LNCaP clone FGC (cell line): ENCODE results near the gene FLT3LG.
A peak's percentile ranks its signal among the peaks of the same experiment; 100 is the strongest.

Source experiments
- DNase-seq: peaks from one replicate; pipeline ENCODE4 v3.0.0-alpha.2; 2011; ENCODE audit warnings: low read depth
- H3K4me3 ChIP-seq: 2 replicates; pipeline ENCODE4 v1.5.1; 2011; ENCODE audit warnings: mild to moderate bottlenecking, low read depth, low read length, control low read depth
- TF ChIP-seq, protein P1 (sequence below): IDR thresholded peaks from 2 replicates; pipeline ENCODE4 v1.5.1; 2012; ENCODE audit warnings: mild to moderate bottlenecking; ENCODE audit not compliant: control insufficient read depth, insufficient read depth; ENCODE audit errors: extremely low read depth

FLT3LG gene

GRCh38 chr19:49490287-49491029 lies 16.4 kb downstream of the FLT3LG start:
- TF ChIP-seq, protein P1, sequence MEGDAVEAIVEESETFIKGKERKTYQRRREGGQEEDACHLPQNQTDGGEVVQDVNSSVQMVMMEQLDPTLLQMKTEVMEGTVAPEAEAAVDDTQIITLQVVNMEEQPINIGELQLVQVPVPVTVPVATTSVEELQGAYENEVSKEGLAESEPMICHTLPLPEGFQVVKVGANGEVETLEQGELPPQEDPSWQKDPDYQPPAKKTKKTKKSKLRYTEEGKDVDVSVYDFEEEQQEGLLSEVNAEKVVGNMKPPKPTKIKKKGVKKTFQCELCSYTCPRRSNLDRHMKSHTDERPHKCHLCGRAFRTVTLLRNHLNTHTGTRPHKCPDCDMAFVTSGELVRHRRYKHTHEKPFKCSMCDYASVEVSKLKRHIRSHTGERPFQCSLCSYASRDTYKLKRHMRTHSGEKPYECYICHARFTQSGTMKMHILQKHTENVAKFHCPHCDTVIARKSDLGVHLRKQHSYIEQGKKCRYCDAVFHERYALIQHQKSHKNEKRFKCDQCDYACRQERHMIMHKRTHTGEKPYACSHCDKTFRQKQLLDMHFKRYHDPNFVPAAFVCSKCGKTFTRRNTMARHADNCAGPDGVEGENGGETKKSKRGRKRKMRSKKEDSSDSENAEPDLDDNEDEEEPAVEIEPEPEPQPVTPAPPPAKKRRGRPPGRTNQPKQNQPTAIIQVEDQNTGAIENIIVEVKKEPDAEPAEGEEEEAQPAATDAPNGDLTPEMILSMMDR = no peak
- H3K4me3 ChIP-seq = peak overlapping the region; percentile 71
- no peak for DNase-seq

- DNase-seq = no peak
- no peak overlapping the region for H3K4me3 ChIP-seq
- TF ChIP-seq, protein P1 = no peak
Measured at GRCh38 chr19:49491030-49491803, 17.2 kb downstream of the FLT3LG start.

- DNase-seq = no peak
- TF ChIP-seq, protein P1 = no peak
- no peak overlapping the region for H3K4me3 ChIP-seq
Measured at GRCh38 chr19:49491804-49492572, 18.0 kb downstream of the FLT3LG start.

DNA sequence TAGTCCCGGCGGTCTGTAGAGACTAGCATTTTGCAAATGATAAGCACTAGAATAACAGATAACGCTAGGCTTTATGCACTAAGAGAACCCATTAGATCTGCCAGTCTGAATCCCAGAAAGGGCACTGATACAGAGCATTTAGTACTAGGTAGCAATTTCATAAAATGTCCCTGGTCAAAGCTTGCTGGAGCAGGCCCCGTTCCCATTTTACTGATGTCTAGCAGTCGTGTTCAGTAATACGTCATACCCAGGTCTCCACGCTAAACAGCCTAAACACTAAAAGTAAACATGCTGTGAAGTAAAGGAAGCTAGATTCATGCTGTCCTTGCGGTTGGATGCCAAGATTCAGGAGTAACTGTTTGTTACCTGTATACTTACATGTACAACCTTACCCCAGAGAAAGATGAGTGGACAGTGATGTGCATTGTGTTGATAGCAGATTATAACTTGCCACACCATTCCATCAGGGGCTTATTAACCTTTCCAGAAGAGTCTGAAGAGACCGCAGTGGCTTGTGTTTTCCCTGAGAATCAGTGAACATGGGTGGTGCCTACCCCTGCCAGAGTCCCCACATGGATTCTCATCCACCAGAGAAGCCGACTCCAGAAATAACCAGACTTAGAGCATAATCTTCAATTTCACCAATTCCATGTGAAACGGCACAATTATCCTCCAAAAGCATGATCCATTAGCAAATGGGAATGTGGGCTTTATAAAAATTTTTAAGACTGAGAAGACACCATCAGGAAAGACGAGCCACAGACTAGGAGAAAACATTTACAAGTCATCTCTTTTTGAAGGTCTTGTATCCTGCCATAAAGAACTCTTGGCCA lies 18.8 kb downstream of the FLT3LG start:
- no peak overlapping the region for H3K4me3 ChIP-seq
- peak; percentile 65 for DNase-seq
- TF ChIP-seq, protein P1 = no peak

- DNase-seq = no peak
- TF ChIP-seq, protein P1 = no peak
Measured at GRCh38 chr19:49496574-49497008, 22.6 kb downstream of the FLT3LG start.

More at GRCh38 chr19:49496574-49497008, 22.6 kb downstream of the FLT3LG start:
- H3K4me3 ChIP-seq = peak overlapping the region; percentile 72
